B cell (primary cell): ENCODE results near the gene GGTLC2.
"Not testable (repeated sequence)": the region's sequence is repeated elsewhere in the genome, so short reads cannot be mapped to it uniquely, and the experiment has no call there.

Experiments
- EZH2 ChIP-seq: IDR thresholded peaks from 2 replicates; pipeline ENCODE4 v1.6.1; 2012; ENCODE audit warnings: borderline replicate concordance, low read depth, mild to moderate bottlenecking, moderate library complexity, low read length; ENCODE audit not compliant: insufficient read depth, poor library complexity, severe bottlenecking
- TF ChIP-seq, protein P1 (sequence below): fragments of 200-600 bp; IDR thresholded peaks from one replicate; pipeline ENCODE4 v1.8.0; 2022; ENCODE audit warnings: antibody characterized with exemption, mild to moderate bottlenecking

GRCh38 chr22:22636260-22636659 lies 8.2 kb upstream of the GGTLC2 start:
- TF ChIP-seq, protein P1, sequence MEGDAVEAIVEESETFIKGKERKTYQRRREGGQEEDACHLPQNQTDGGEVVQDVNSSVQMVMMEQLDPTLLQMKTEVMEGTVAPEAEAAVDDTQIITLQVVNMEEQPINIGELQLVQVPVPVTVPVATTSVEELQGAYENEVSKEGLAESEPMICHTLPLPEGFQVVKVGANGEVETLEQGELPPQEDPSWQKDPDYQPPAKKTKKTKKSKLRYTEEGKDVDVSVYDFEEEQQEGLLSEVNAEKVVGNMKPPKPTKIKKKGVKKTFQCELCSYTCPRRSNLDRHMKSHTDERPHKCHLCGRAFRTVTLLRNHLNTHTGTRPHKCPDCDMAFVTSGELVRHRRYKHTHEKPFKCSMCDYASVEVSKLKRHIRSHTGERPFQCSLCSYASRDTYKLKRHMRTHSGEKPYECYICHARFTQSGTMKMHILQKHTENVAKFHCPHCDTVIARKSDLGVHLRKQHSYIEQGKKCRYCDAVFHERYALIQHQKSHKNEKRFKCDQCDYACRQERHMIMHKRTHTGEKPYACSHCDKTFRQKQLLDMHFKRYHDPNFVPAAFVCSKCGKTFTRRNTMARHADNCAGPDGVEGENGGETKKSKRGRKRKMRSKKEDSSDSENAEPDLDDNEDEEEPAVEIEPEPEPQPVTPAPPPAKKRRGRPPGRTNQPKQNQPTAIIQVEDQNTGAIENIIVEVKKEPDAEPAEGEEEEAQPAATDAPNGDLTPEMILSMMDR, result peak; percentile 27
- TF ChIP-seq EZH2, result not testable (repeated sequence)
